Loucy (cell line): ENCODE results near the gene ZBTB8OS.

ENCODE experiments used
- H2AFZ ChIP-seq: fragments of 200-600 bp; sonication (generic); 2 replicates; pipeline ENCODE4 v1.6.0; 2016; ENCODE audit warnings: antibody characterized with exemption, mild to moderate bottlenecking, low read length, moderate library complexity
- H3F3A ChIP-seq: fragments of 200-600 bp; 2 replicates; pipeline ENCODE4 v1.6.0; 2016; ENCODE audit warnings: antibody characterized with exemption, low read depth, mild to moderate bottlenecking
- H3K27me3 ChIP-seq: fragments of 200-600 bp; sonication (generic); 2 replicates; pipeline ENCODE4 v1.6.1; 2014; ENCODE audit warnings: low read length, mild to moderate bottlenecking; ENCODE audit not compliant: insufficient read depth, poor library complexity, severe bottlenecking
- H3K36me3 ChIP-seq: fragments of 200-600 bp; sonication (generic); 2 replicates; pipeline ENCODE4 v1.6.1; 2016; ENCODE audit warnings: low read length; ENCODE audit not compliant: insufficient read depth
- H3K4me1 ChIP-seq: fragments of 200-600 bp; sonication (generic); 2 replicates; pipeline ENCODE4 v1.5.1; 2014; ENCODE audit warnings: low read length, mild to moderate bottlenecking; ENCODE audit not compliant: insufficient read depth, poor library complexity, severe bottlenecking
- H3K4me2 ChIP-seq: fragments of 200-600 bp; sonication (generic); 2 replicates; pipeline ENCODE4 v1.6.0; 2014; ENCODE audit warnings: antibody characterized with exemption, low read length, low read depth, mild to moderate bottlenecking; ENCODE audit not compliant: poor library complexity, severe bottlenecking
- H3K4me3 ChIP-seq: fragments of 200-600 bp; sonication (generic); 2 replicates; pipeline ENCODE4 v1.5.1; 2014; ENCODE audit warnings: low read length, mild to moderate bottlenecking, mixed read lengths; ENCODE audit not compliant: poor library complexity, severe bottlenecking
- H3K79me2 ChIP-seq: fragments of 200-600 bp; sonication (generic); 2 replicates; pipeline ENCODE4 v1.6.1; 2014; ENCODE audit warnings: low read length; ENCODE audit not compliant: insufficient read depth
- H3K9ac ChIP-seq: fragments of 200-600 bp; sonication (generic); 2 replicates; pipeline ENCODE4 v1.6.0; 2014; ENCODE audit warnings: mild to moderate bottlenecking, low read depth, low read length, moderate library complexity; ENCODE audit not compliant: poor library complexity, severe bottlenecking
- H3K9me2 ChIP-seq: fragments of 200-600 bp; sonication (generic); replicated peaks from 2 replicates; pipeline ENCODE4 v1.6.1; 2016; ENCODE audit warnings: low read depth, low read length, mixed read lengths
- H3K9me3 ChIP-seq: fragments of 200-600 bp; sonication (generic); 2 replicates; pipeline ENCODE4 v1.6.1; 2014; ENCODE audit warnings: mild to moderate bottlenecking, antibody characterized with exemption, low read length, low read depth; ENCODE audit not compliant: insufficient read depth
- H4K20me1 ChIP-seq: fragments of 200-600 bp; sonication (generic); 2 replicates; pipeline ENCODE4 v1.6.0; 2014; ENCODE audit warnings: antibody characterized with exemption, low read length, mild to moderate bottlenecking; ENCODE audit not compliant: insufficient read depth, poor library complexity, severe bottlenecking
- EZH2phosphoT487 ChIP-seq: fragments of 200-600 bp; IDR thresholded peaks from 2 replicates; pipeline ENCODE4 v1.6.1; 2018; ENCODE audit warnings: antibody characterized with exemption, mild to moderate bottlenecking, moderate library complexity, borderline replicate concordance
- TF ChIP-seq, protein P1 (sequence below): fragments of 200-600 bp; sonication (generic); conservative IDR thresholded peaks from 2 replicates; pipeline ENCODE4 v1.5.1; 2014; ENCODE audit warnings: mild to moderate bottlenecking, antibody characterized with exemption, low read length

The ZBTB8OS gene

DNA sequence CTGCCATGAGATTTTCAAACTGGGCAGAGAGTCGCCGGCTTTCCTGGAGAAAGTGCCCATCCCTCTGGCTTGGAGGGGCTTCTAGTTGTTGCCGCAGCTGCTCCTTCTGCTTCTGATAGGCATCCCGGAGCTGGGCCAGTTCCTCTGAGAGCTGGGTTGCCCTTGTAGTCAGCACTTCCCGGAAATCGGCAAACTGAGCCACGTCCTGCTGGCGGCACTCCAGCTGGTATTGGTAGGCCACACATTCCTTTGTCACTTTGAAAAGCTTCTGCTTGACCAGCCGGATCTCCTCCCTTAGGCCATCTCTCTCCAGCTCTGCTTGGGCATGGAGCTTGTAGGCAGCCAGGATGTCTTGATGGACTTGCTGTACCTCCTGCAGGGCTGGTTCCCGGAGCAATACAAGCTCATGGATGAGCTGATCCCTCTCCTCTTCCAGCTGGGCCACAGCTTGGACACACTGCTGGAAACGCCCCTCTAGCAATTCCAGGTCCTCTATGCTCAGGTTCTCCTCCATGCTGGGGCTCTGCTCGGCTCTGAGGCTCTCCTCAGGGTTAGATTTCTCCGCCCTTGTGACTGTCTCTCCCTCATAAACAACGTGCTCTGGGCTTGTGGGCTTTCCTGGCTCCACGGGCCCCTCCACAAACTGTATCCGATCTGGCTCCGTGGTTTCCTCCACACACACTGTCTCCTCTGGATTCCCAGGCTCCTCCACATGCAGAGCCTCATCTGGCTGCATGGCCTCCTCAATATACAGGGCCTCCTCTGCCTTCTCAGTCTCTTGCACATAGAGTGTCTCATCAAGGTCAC, 45.0 kb upstream of the ZBTB8OS start:
- H3K79me2 ChIP-seq: no peaks in the 10 kb centered on the region
- no peak overlapping the region for H3K4me3 ChIP-seq
- no peaks in the 10 kb centered on the region for H3K9me2 ChIP-seq
- no peak overlapping the region for H3K4me2 ChIP-seq
- no peak overlapping the region for H2AFZ ChIP-seq
- H3K27me3 ChIP-seq: no peaks in the 10 kb centered on the region
- TF ChIP-seq EZH2phosphoT487: no peak
- TF ChIP-seq, protein P1, sequence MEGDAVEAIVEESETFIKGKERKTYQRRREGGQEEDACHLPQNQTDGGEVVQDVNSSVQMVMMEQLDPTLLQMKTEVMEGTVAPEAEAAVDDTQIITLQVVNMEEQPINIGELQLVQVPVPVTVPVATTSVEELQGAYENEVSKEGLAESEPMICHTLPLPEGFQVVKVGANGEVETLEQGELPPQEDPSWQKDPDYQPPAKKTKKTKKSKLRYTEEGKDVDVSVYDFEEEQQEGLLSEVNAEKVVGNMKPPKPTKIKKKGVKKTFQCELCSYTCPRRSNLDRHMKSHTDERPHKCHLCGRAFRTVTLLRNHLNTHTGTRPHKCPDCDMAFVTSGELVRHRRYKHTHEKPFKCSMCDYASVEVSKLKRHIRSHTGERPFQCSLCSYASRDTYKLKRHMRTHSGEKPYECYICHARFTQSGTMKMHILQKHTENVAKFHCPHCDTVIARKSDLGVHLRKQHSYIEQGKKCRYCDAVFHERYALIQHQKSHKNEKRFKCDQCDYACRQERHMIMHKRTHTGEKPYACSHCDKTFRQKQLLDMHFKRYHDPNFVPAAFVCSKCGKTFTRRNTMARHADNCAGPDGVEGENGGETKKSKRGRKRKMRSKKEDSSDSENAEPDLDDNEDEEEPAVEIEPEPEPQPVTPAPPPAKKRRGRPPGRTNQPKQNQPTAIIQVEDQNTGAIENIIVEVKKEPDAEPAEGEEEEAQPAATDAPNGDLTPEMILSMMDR: no peak
- no peak overlapping the region for H3K9ac ChIP-seq
- H3K36me3 ChIP-seq: no peaks in the 10 kb centered on the region
- no peaks in the 10 kb centered on the region for H4K20me1 ChIP-seq
- no peaks in the 10 kb centered on the region for H3K4me1 ChIP-seq
- H3K9me3 ChIP-seq: no peaks in the 10 kb centered on the region
- H3F3A ChIP-seq: no peaks in the 10 kb centered on the region

DNA sequence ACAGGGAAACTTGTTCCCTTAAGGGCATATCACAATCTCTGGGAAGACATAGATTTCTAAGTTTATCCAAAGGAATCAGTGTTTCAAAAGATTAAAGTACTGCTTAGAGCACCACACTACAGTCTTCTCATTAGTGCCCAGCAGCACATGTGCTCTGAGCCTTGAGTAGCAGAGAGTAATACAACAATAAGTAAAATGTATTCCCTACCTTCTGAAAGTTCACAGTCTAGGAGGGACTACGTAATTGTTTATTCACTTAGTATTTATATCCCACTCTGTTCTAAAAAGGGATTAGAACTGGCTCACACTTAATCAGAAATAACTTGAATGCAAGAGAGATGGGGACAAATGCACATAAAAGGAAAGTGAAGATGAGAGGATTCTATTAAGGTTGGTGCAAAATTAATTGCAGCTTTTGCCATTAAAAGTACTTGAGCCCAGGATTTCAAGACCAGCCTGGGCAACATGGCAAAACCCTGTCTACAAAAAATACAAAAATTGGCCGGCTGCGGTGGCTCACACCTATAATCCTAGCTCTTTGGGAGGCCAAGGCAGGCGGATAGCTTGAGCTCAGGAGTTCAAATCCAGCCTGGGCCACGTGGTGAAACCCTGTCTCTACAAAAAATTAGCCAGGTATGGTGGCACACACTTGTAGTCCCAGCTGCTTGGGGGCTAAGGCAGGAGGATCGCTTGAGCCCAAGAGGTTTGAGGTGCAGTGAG, 43.3 kb upstream of the ZBTB8OS start:
- Histone ChIP-seq H3K9me3 (no peaks in the 10 kb centered on the region), H2AFZ (no peak overlapping the region), H3K4me1 (no peaks in the 10 kb centered on the region), H3K4me2 (no peak overlapping the region), H3K79me2 (no peaks in the 10 kb centered on the region), H3K27me3 (no peaks in the 10 kb centered on the region), H3F3A (no peaks in the 10 kb centered on the region), H3K4me3 (no peak overlapping the region), H3K9ac (no peak overlapping the region), H3K9me2 (no peaks in the 10 kb centered on the region), H3K36me3 (no peaks in the 10 kb centered on the region), H4K20me1 (no peaks in the 10 kb centered on the region)
- no peak for TF ChIP-seq EZH2phosphoT487
- TF ChIP-seq, protein P1: no peak

DNA sequence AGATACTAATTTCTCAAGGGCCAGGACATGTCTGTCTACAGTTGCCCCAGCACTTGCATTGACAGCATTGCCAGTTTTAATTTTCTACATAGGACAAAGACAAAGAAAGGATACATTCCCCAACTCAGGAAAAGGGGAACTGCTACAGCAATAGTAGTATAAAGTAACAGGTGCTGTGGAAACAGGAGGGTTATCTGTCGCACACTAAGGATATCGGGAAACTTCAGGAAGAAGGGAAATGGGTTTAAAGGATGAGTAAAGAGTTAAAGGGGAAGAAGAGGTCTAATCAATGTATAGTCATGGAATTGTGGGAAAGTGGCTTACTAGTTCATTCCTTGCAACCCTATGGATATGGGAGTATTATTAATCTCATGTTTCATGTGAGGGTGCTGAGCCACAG, 36.0 kb upstream of the ZBTB8OS start:
- H3K9me3 ChIP-seq: no peaks in the 10 kb centered on the region
- peaks cover 51% of the 10 kb centered on the region; the same call in 1 of the 2 replicates for H3K36me3 ChIP-seq
- H3K27me3 ChIP-seq: no peaks in the 10 kb centered on the region
- no peaks in the 10 kb centered on the region for H3K9me2 ChIP-seq
- H4K20me1 ChIP-seq: no peaks in the 10 kb centered on the region
- no peaks in the 10 kb centered on the region for H3F3A ChIP-seq
- H3K4me2 ChIP-seq: no peak overlapping the region
- H2AFZ ChIP-seq: no peak overlapping the region
- TF ChIP-seq, protein P1: no peak
- TF ChIP-seq EZH2phosphoT487: no peak
- no peak overlapping the region for H3K4me3 ChIP-seq
- H3K79me2 ChIP-seq: no peaks in the 10 kb centered on the region
- H3K9ac ChIP-seq: no peak overlapping the region
- no peaks in the 10 kb centered on the region for H3K4me1 ChIP-seq
